ENCODE results near the gene DNAI7. TPM values are rescaled to one million over a fixed set of nuclear protein-coding genes. Genes with fewer than 3 reads are reported as not detected.

DNAI7 gene
- total RNA-seq, 1 experiment from 2014 or later: 0.33 TPM

GRCh38 chr12:25190793-25191192 is 4.2 kb downstream of the DNAI7 start:
- CTCF ChIA-PET: no interaction called here
- no peak for DNase-seq
- Mint-ChIP-seq H3K4me3 (ENCODE audit: low read depth, unreplicated experiment) (no peak overlapping the region), H3K27ac (ENCODE audit: unreplicated experiment) (no peak overlapping the region), H3K9me3 (ENCODE audit: low read depth, unreplicated experiment) (no peaks in the 10 kb centered on the region), H3K36me3 (ENCODE audit: insufficient read depth, unreplicated experiment) (peaks cover 15% of the 10 kb centered on the region), H3K4me1 (ENCODE audit: low read depth, unreplicated experiment) (peaks cover 11% of the 10 kb centered on the region), H3K27me3 (ENCODE audit: unreplicated experiment) (no peaks in the 10 kb centered on the region)
- intact Hi-C loops (cut with micrococcal nuclease; ENCODE audit: unreplicated experiment): no loop called here
- TF ChIP-seq, protein P1, sequence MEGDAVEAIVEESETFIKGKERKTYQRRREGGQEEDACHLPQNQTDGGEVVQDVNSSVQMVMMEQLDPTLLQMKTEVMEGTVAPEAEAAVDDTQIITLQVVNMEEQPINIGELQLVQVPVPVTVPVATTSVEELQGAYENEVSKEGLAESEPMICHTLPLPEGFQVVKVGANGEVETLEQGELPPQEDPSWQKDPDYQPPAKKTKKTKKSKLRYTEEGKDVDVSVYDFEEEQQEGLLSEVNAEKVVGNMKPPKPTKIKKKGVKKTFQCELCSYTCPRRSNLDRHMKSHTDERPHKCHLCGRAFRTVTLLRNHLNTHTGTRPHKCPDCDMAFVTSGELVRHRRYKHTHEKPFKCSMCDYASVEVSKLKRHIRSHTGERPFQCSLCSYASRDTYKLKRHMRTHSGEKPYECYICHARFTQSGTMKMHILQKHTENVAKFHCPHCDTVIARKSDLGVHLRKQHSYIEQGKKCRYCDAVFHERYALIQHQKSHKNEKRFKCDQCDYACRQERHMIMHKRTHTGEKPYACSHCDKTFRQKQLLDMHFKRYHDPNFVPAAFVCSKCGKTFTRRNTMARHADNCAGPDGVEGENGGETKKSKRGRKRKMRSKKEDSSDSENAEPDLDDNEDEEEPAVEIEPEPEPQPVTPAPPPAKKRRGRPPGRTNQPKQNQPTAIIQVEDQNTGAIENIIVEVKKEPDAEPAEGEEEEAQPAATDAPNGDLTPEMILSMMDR (IDR thresholded peaks at IDR 0.05; ENCODE audit: unreplicated experiment): no peak
- BruUV-seq (replicated peaks): no TSS peak

DNA sequence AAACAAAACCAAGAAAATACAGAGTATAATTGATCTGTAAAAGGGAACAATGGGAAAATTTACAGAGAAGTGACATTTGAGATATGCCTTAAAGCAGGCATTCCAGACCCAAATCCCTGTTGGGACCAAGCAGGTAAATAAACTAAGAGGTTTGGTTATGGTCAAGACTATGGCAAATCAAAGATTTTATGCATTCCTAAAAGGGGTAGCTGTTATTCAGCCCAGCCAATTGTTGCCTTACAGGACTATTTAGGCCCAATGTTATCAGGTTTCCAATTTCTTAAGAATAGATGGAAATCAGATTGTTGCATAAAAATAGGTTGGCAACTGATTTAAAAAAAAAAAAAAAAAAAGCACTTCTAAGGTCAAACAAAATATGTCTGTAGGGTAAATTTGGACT is 5.3 kb downstream of the DNAI7 start:
- Mint-ChIP-seq H3K4me1 (ENCODE audit: low read depth, unreplicated experiment) (peaks cover 11% of the 10 kb centered on the region), H3K36me3 (ENCODE audit: insufficient read depth, unreplicated experiment) (peaks cover 4% of the 10 kb centered on the region), H3K4me3 (ENCODE audit: low read depth, unreplicated experiment) (no peak overlapping the region), H3K27me3 (ENCODE audit: unreplicated experiment) (no peaks in the 10 kb centered on the region), H3K9me3 (ENCODE audit: low read depth, unreplicated experiment) (no peaks in the 10 kb centered on the region), H3K27ac (ENCODE audit: unreplicated experiment) (no peak overlapping the region)
- TF ChIP-seq, protein P1 (IDR thresholded peaks at IDR 0.05; ENCODE audit: unreplicated experiment): no peak
- no TSS peak for BruUV-seq (replicated peaks)
- no peak for DNase-seq
- CTCF ChIA-PET: no interaction called here
- intact Hi-C loops (cut with micrococcal nuclease; ENCODE audit: unreplicated experiment): no loop called here

DNA sequence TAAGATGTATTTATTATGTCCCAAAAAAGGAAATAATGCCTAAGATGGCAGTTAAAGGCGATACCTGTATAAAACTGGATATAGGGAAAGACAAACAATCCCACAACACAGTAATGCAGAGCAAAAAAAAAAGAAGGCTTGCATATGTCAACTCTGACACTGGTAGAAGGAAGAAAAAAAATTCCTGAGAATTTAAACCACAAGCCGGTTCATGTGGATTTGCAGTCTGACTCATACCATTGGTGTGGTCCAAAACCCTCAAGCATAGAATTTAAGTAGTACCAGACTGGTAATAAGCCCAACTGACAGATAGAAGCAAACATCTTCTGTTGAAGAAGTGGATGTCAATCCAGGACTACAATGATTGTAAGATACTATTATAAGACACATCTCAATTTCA is 7.2 kb downstream of the DNAI7 start:
- no peaks in the 10 kb centered on the region for H3K36me3 Mint-ChIP-seq (ENCODE audit: insufficient read depth, unreplicated experiment)
- H3K9me3 Mint-ChIP-seq (ENCODE audit: low read depth, unreplicated experiment): no peaks in the 10 kb centered on the region
- no peak overlapping the region for H3K27ac Mint-ChIP-seq (ENCODE audit: unreplicated experiment)
- intact Hi-C loops (cut with micrococcal nuclease; ENCODE audit: unreplicated experiment): no loop called here
- peaks cover 11% of the 10 kb centered on the region for H3K4me1 Mint-ChIP-seq (ENCODE audit: low read depth, unreplicated experiment)
- TF ChIP-seq, protein P1 (IDR thresholded peaks at IDR 0.05; ENCODE audit: unreplicated experiment): no peak
- no TSS peak for BruUV-seq (replicated peaks)
- no peak overlapping the region for H3K4me3 Mint-ChIP-seq (ENCODE audit: low read depth, unreplicated experiment)
- CTCF ChIA-PET: no interaction called here
- no peaks in the 10 kb centered on the region for H3K27me3 Mint-ChIP-seq (ENCODE audit: unreplicated experiment)
- DNase-seq: no peak

- DNase-seq: no peak
- Mint-ChIP-seq H3K27ac (ENCODE audit: unreplicated experiment) (peak overlapping the region; percentile 60), H3K36me3 (ENCODE audit: insufficient read depth, unreplicated experiment) (no peaks in the 10 kb centered on the region), H3K4me3 (ENCODE audit: low read depth, unreplicated experiment) (peak overlapping the region; percentile 10), H3K4me1 (ENCODE audit: low read depth, unreplicated experiment) (peaks cover 11% of the 10 kb centered on the region), H3K27me3 (ENCODE audit: unreplicated experiment) (no peaks in the 10 kb centered on the region), H3K9me3 (ENCODE audit: low read depth, unreplicated experiment) (no peaks in the 10 kb centered on the region)
- intact Hi-C loops (cut with micrococcal nuclease; ENCODE audit: unreplicated experiment): no loop called here
- CTCF ChIA-PET: no interaction called here
- TF ChIP-seq, protein P1 (IDR thresholded peaks at IDR 0.05; ENCODE audit: unreplicated experiment): no peak
- no TSS peak for BruUV-seq (replicated peaks)
These were observed 8.1 kb downstream of the DNAI7 start for GRCh38 chr12:25186788-25187402.

All from Calu3 (cell line).